ENCODE results near the gene PUDP. TPM values are rescaled to one million over a fixed set of nuclear protein-coding genes. Genes with fewer than 3 reads are reported as not detected.
"Not testable (repeated sequence)": the region's sequence is repeated elsewhere in the genome, so short reads cannot be mapped to it uniquely, and the experiment has no call there.

PUDP gene
- total and polyA plus RNA-seq, 2 experiments from 2014 or later = 4.0 to 11.6 TPM

GRCh38 chrX:7109049-7109531, 38.9 kb downstream of the PUDP start:
- H3K9me3 ChIP-seq (ENCODE audit: low read depth) = no peaks in the 10 kb centered on the region
- WGBS, 2 experiments (ENCODE audit: low coverage in 1 of 2, low lambda C conversion rate in 2 of 2, missing lambda C conversion rate in 2 of 2) = 38 to 46% methylated on average over 11 of the region's 11 CpGs
- no peak overlapping the region for H3K27ac ChIP-seq
- no peaks in the 10 kb centered on the region for H3K79me2 ChIP-seq (ENCODE audit: insufficient read depth)
- peak; percentile 15 for DNase-seq
- in situ Hi-C loops (cut with MboI) = no loop called here
- no peaks in the 10 kb centered on the region for H3K27me3 ChIP-seq (replicated peaks; ENCODE audit: insufficient read depth)
- H3K4me1 ChIP-seq (ENCODE audit: insufficient read depth) = no peaks in the 10 kb centered on the region
- H3F3A ChIP-seq (ENCODE audit: insufficient read depth) = no peaks in the 10 kb centered on the region
- no peaks in the 10 kb centered on the region for H3K36me3 ChIP-seq (ENCODE audit: low read depth)
- H3K9ac ChIP-seq = no peak overlapping the region
- H3K9me2 ChIP-seq (ENCODE audit: insufficient read depth) = no peaks in the 10 kb centered on the region
- H3K4me2 ChIP-seq (ENCODE audit: unreplicated experiment) = peak overlapping the region; percentile 27
- TF ChIP-seq EZH2phosphoT487 (IDR thresholded peaks at IDR 0.05; ENCODE audit: insufficient read depth, low read depth) (no peak), EZH2 (IDR thresholded peaks at IDR 0.05; ENCODE audit: insufficient read depth, poor library complexity, severe bottlenecking) (no peak)
- no peaks in the 10 kb centered on the region for H4K20me1 ChIP-seq (ENCODE audit: insufficient read depth)
- H3K4me3 ChIP-seq = no peak overlapping the region
- H2AFZ ChIP-seq = no peak overlapping the region

- no peak for DNase-seq
- no peak overlapping the region for H2AFZ ChIP-seq
- H3K4me3 ChIP-seq = no peak overlapping the region
- H3K4me2 ChIP-seq (ENCODE audit: unreplicated experiment) = no peak overlapping the region
- H3F3A ChIP-seq (ENCODE audit: insufficient read depth) = no peaks in the 10 kb centered on the region
- in situ Hi-C loops (cut with MboI) = no loop called here
- no peaks in the 10 kb centered on the region for H3K9me2 ChIP-seq (ENCODE audit: insufficient read depth)
- H4K20me1 ChIP-seq (ENCODE audit: insufficient read depth) = no peaks in the 10 kb centered on the region
- no peak overlapping the region for H3K9ac ChIP-seq
- no peaks in the 10 kb centered on the region for H3K79me2 ChIP-seq (ENCODE audit: insufficient read depth)
- H3K36me3 ChIP-seq (ENCODE audit: low read depth) = no peaks in the 10 kb centered on the region
- no peaks in the 10 kb centered on the region for H3K9me3 ChIP-seq (ENCODE audit: low read depth)
- WGBS, 2 experiments (ENCODE audit: low coverage in 1 of 2, low lambda C conversion rate in 2 of 2, missing lambda C conversion rate in 2 of 2) = 97 to 100% methylated on average over 4 of the region's 5 CpGs
- no peaks in the 10 kb centered on the region for H3K27me3 ChIP-seq (replicated peaks; ENCODE audit: insufficient read depth)
- no peak overlapping the region for H3K27ac ChIP-seq
- no peak for TF ChIP-seq EZH2 (IDR thresholded peaks at IDR 0.05; ENCODE audit: insufficient read depth, poor library complexity, severe bottlenecking)
- TF ChIP-seq EZH2phosphoT487 (IDR thresholded peaks at IDR 0.05; ENCODE audit: insufficient read depth, low read depth) = no peak
- H3K4me1 ChIP-seq (ENCODE audit: insufficient read depth) = no peaks in the 10 kb centered on the region
Measured at GRCh38 chrX:7108030-7108429, 39.9 kb downstream of the PUDP start.

- Histone ChIP-seq H3K9me2 (ENCODE audit: insufficient read depth) (no peaks in the 10 kb centered on the region), H3K4me2 (ENCODE audit: unreplicated experiment) (no peak overlapping the region), H3K4me3 (no peak overlapping the region), H3K27ac (no peak overlapping the region), H3K27me3 (replicated peaks; ENCODE audit: insufficient read depth) (no peaks in the 10 kb centered on the region), H3K36me3 (ENCODE audit: low read depth) (no peaks in the 10 kb centered on the region), H3K9ac (no peak overlapping the region), H3K9me3 (ENCODE audit: low read depth) (no peaks in the 10 kb centered on the region), H4K20me1 (ENCODE audit: insufficient read depth) (no peaks in the 10 kb centered on the region), H3F3A (ENCODE audit: insufficient read depth) (no peaks in the 10 kb centered on the region), H3K79me2 (ENCODE audit: insufficient read depth) (no peaks in the 10 kb centered on the region), H3K4me1 (ENCODE audit: insufficient read depth) (no peaks in the 10 kb centered on the region), H2AFZ (no peak overlapping the region)
- no peak for DNase-seq
- TF ChIP-seq EZH2phosphoT487 (IDR thresholded peaks at IDR 0.05; ENCODE audit: insufficient read depth, low read depth) = no peak
- TF ChIP-seq EZH2 (IDR thresholded peaks at IDR 0.05; ENCODE audit: insufficient read depth, poor library complexity, severe bottlenecking) = no peak
- in situ Hi-C loops (cut with MboI) = no loop called here
- 100% methylated on average over 2 of the region's 2 CpGs for WGBS, 2 experiments (ENCODE audit: low coverage in 1 of 2, low lambda C conversion rate in 2 of 2, missing lambda C conversion rate in 2 of 2)
Measured at GRCh38 chrX:7106649-7107048, 41.3 kb downstream of the PUDP start.

DNA sequence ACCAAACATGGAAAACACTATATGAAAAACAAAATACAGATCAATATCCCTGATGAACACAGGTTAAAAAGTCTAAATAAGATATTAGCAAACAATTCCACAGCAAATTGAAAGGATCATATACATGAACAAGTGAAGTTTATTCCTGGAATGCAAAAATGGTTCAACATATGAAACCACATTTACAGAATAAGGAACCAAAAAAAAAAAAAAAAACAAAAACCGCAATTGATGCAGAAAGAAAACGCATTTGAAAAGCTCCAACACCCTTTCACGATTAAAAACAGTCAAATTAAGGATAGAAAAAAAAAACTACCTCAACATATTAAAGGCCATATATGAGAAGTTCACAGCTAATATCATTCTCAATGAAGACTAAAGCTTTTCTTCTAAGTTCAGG, 45.8 kb downstream of the PUDP start:
- no peak overlapping the region for H3K4me2 ChIP-seq (ENCODE audit: unreplicated experiment)
- 96 to 98% methylated on average over 3 of the region's 3 CpGs for WGBS, 2 experiments (ENCODE audit: low coverage in 1 of 2, low lambda C conversion rate in 2 of 2, missing lambda C conversion rate in 2 of 2)
- no peaks in the 10 kb centered on the region for H3K9me2 ChIP-seq (ENCODE audit: insufficient read depth)
- H3K9ac ChIP-seq = no peak overlapping the region
- H3K4me3 ChIP-seq = no peak overlapping the region
- no peaks in the 10 kb centered on the region for H3F3A ChIP-seq (ENCODE audit: insufficient read depth)
- H3K27me3 ChIP-seq (replicated peaks; ENCODE audit: insufficient read depth) = no peaks in the 10 kb centered on the region
- H3K27ac ChIP-seq = no peak overlapping the region
- in situ Hi-C loops (cut with MboI) = no loop called here
- no peaks in the 10 kb centered on the region for H3K79me2 ChIP-seq (ENCODE audit: insufficient read depth)
- H4K20me1 ChIP-seq (ENCODE audit: insufficient read depth) = no peaks in the 10 kb centered on the region
- H2AFZ ChIP-seq = no peak overlapping the region
- no peaks in the 10 kb centered on the region for H3K4me1 ChIP-seq (ENCODE audit: insufficient read depth)
- TF ChIP-seq EZH2phosphoT487 (IDR thresholded peaks at IDR 0.05; ENCODE audit: insufficient read depth, low read depth) (no peak), EZH2 (IDR thresholded peaks at IDR 0.05; ENCODE audit: insufficient read depth, poor library complexity, severe bottlenecking) (no peak)
- H3K9me3 ChIP-seq (ENCODE audit: low read depth) = no peaks in the 10 kb centered on the region
- H3K36me3 ChIP-seq (ENCODE audit: low read depth) = no peaks in the 10 kb centered on the region
- DNase-seq = no peak

DNA sequence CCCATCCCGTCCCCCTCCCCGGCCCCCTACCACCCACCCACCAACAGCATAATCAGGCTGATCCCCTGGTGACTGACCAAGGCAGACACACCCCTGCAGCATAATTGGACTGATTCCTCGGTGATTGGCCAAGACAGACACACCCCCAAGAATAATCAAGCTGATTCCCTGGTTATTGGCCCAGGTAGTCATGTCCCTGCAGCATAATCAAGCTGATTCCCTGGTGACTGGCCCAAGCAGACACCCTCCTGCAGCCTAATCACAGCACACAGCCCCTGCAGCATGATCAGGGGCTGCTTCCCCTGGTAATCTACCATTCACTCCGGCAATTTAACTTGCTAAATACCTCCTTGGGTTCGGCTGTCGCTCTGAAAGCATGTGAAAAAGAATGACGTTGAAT, 47.9 kb downstream of the PUDP start:
- Histone ChIP-seq H3K36me3 (ENCODE audit: low read depth) (no peaks in the 10 kb centered on the region), H3K9ac (no peak overlapping the region), H4K20me1 (ENCODE audit: insufficient read depth) (no peaks in the 10 kb centered on the region), H3K27me3 (replicated peaks; ENCODE audit: insufficient read depth) (no peaks in the 10 kb centered on the region), H3K79me2 (ENCODE audit: insufficient read depth) (no peaks in the 10 kb centered on the region), H3K4me2 (ENCODE audit: unreplicated experiment) (no peak overlapping the region), H3K4me1 (ENCODE audit: insufficient read depth) (no peaks in the 10 kb centered on the region), H2AFZ (no peak overlapping the region), H3K9me3 (ENCODE audit: low read depth) (no peaks in the 10 kb centered on the region), H3K27ac (no peak overlapping the region), H3K4me3 (no peak overlapping the region), H3K9me2 (ENCODE audit: insufficient read depth) (no peaks in the 10 kb centered on the region), H3F3A (ENCODE audit: insufficient read depth) (no peaks in the 10 kb centered on the region)
- TF ChIP-seq EZH2phosphoT487 (IDR thresholded peaks at IDR 0.05; ENCODE audit: insufficient read depth, low read depth) (no peak), EZH2 (IDR thresholded peaks at IDR 0.05; ENCODE audit: insufficient read depth, poor library complexity, severe bottlenecking) (no peak)
- DNase-seq = no peak
- in situ Hi-C loops (cut with MboI) = no loop called here
- WGBS, 2 experiments (ENCODE audit: low coverage in 1 of 2, low lambda C conversion rate in 2 of 2, missing lambda C conversion rate in 2 of 2) = 97 to 98% methylated on average over 4 to 6 of the region's 7 CpGs

- H3K4me3 ChIP-seq; in situ Hi-C loops (cut with MboI); H4K20me1 ChIP-seq (ENCODE audit: insufficient read depth); H3K36me3 ChIP-seq (ENCODE audit: low read depth); H3F3A ChIP-seq (ENCODE audit: insufficient read depth); H3K4me2 ChIP-seq (ENCODE audit: unreplicated experiment); H3K9ac ChIP-seq; H3K79me2 ChIP-seq (ENCODE audit: insufficient read depth); H2AFZ ChIP-seq; H3K9me3 ChIP-seq (ENCODE audit: low read depth); DNase-seq; H3K27me3 ChIP-seq (replicated peaks; ENCODE audit: insufficient read depth); H3K27ac ChIP-seq; H3K4me1 ChIP-seq (ENCODE audit: insufficient read depth); H3K9me2 ChIP-seq (ENCODE audit: insufficient read depth): not testable (repeated sequence)
- 100% methylated on average over 2 of the region's 2 CpGs for WGBS, 2 experiments (ENCODE audit: low coverage in 1 of 2, low lambda C conversion rate in 2 of 2, missing lambda C conversion rate in 2 of 2)
Measured at GRCh38 chrX:7095657-7096056, 52.3 kb downstream of the PUDP start.
